Measurements from ENCODE around the gene DYNLT2B. TPM values are rescaled to one million over a fixed set of nuclear protein-coding genes. Genes with fewer than 3 reads are reported as not detected.

DYNLT2B gene
- total RNA-seq, 1 experiment from 2014 or later = 12.1 TPM

DNA sequence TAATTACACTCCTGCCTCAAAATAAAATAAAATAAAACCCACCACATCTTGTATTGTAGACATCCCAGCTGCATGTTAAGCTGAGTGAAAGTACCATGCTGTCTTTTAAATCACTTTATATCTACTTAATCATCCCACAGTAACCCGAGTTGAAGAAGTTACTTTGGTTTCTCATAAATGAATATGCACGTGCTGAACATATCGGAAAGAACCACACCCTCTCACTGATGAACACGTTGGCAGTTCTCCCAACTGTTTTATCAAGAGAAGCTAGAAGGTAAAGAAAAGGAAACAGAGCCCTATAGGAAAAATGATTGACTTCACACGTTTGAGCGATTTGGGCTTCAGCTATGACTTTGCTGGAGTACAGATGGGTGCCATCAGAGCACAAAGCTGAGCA is 36.1 kb upstream of the DYNLT2B start:
- Histone ChIP-seq H3K4me3 (ENCODE audit: low read depth, low read length) (no peak overlapping the region), H3K4me1 (no peaks in the 10 kb centered on the region), H3K9me3 (no peaks in the 10 kb centered on the region), H3K36me3 (ENCODE audit: control insufficient read depth, insufficient read depth, low read length) (peaks cover 1% of the 10 kb centered on the region; the same call in 1 of the 2 replicates), H3K27me3 (replicated peaks; ENCODE audit: control insufficient read depth, insufficient read depth, low read length) (no peaks in the 10 kb centered on the region)
- H3K27ac Mint-ChIP-seq (ENCODE audit: unreplicated experiment) = peak overlapping the region; percentile 14
- H3K9me3 Mint-ChIP-seq (ENCODE audit: unreplicated experiment) = no peaks in the 10 kb centered on the region
- no peaks in the 10 kb centered on the region for H3K4me1 Mint-ChIP-seq (ENCODE audit: low read depth, unreplicated experiment)
- no peaks in the 10 kb centered on the region for H3K27me3 Mint-ChIP-seq (ENCODE audit: insufficient read depth, unreplicated experiment)
- DNase-seq = no peak
- ChIA-PET CTCF (interaction anchor here (0.6 kb wide), 1 partner anchor 18 kb away, joined by 3 read pairs; no protein-coding TSS in a partner anchor), POLR2A (no interaction called here)
- intact Hi-C loops (cut with micrococcal nuclease; ENCODE audit: unreplicated experiment) = no loop called here
- BruUV-seq (replicated peaks) = no TSS peak
- TF ChIP-seq, protein P1, sequence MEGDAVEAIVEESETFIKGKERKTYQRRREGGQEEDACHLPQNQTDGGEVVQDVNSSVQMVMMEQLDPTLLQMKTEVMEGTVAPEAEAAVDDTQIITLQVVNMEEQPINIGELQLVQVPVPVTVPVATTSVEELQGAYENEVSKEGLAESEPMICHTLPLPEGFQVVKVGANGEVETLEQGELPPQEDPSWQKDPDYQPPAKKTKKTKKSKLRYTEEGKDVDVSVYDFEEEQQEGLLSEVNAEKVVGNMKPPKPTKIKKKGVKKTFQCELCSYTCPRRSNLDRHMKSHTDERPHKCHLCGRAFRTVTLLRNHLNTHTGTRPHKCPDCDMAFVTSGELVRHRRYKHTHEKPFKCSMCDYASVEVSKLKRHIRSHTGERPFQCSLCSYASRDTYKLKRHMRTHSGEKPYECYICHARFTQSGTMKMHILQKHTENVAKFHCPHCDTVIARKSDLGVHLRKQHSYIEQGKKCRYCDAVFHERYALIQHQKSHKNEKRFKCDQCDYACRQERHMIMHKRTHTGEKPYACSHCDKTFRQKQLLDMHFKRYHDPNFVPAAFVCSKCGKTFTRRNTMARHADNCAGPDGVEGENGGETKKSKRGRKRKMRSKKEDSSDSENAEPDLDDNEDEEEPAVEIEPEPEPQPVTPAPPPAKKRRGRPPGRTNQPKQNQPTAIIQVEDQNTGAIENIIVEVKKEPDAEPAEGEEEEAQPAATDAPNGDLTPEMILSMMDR (IDR thresholded peaks at IDR 0.05; ENCODE audit: insufficient read depth in 1 of 2, low read depth in 1 of 2, low read length in 1 of 2, severe bottlenecking in 1 of 2, unreplicated experiment in 1 of 2) = no peak
- H3K36me3 Mint-ChIP-seq (ENCODE audit: insufficient read depth, unreplicated experiment) = peaks cover 65% of the 10 kb centered on the region
- H3K4me3 Mint-ChIP-seq (ENCODE audit: unreplicated experiment) = no peak overlapping the region

- peaks cover 56% of the 10 kb centered on the region for H3K36me3 Mint-ChIP-seq (ENCODE audit: insufficient read depth, unreplicated experiment)
- H3K4me3 Mint-ChIP-seq (ENCODE audit: unreplicated experiment) = no peak overlapping the region
- intact Hi-C loops (cut with micrococcal nuclease; ENCODE audit: unreplicated experiment) = no loop called here
- TF ChIP-seq, protein P1 (IDR thresholded peaks at IDR 0.05; ENCODE audit: insufficient read depth in 1 of 2, low read depth in 1 of 2, low read length in 1 of 2, severe bottlenecking in 1 of 2, unreplicated experiment in 1 of 2) = no peak
- ChIA-PET POLR2A (no interaction called here), CTCF (no interaction called here)
- Histone ChIP-seq H3K9me3 (no peaks in the 10 kb centered on the region), H3K36me3 (ENCODE audit: control insufficient read depth, insufficient read depth, low read length) (peaks cover 1% of the 10 kb centered on the region; the same call in 1 of the 2 replicates), H3K4me1 (peaks cover 6% of the 10 kb centered on the region), H3K4me3 (ENCODE audit: low read depth, low read length) (no peak overlapping the region), H3K27me3 (replicated peaks; ENCODE audit: control insufficient read depth, insufficient read depth, low read length) (no peaks in the 10 kb centered on the region)
- H3K4me1 Mint-ChIP-seq (ENCODE audit: low read depth, unreplicated experiment) = peaks cover 8% of the 10 kb centered on the region
- no TSS peak for BruUV-seq (replicated peaks)
- no peaks in the 10 kb centered on the region for H3K9me3 Mint-ChIP-seq (ENCODE audit: unreplicated experiment)
- H3K27me3 Mint-ChIP-seq (ENCODE audit: insufficient read depth, unreplicated experiment) = no peaks in the 10 kb centered on the region
- DNase-seq = no peak
- H3K27ac Mint-ChIP-seq (ENCODE audit: unreplicated experiment) = no peak overlapping the region
Measured at GRCh38 chr3:196351541-196351940, 33.5 kb upstream of the DYNLT2B start.

- peaks cover 6% of the 10 kb centered on the region for H3K4me1 ChIP-seq
- ChIA-PET CTCF (no interaction called here), POLR2A (no interaction called here)
- no peak for DNase-seq
- peaks cover 53% of the 10 kb centered on the region for H3K36me3 Mint-ChIP-seq (ENCODE audit: insufficient read depth, unreplicated experiment)
- H3K9me3 Mint-ChIP-seq (ENCODE audit: unreplicated experiment) = peaks cover 11% of the 10 kb centered on the region
- no peak overlapping the region for H3K4me3 ChIP-seq (ENCODE audit: low read depth, low read length)
- no peaks in the 10 kb centered on the region for H3K36me3 ChIP-seq (ENCODE audit: control insufficient read depth, insufficient read depth, low read length)
- H3K27me3 Mint-ChIP-seq (ENCODE audit: insufficient read depth, unreplicated experiment) = no peaks in the 10 kb centered on the region
- no peaks in the 10 kb centered on the region for H3K9me3 ChIP-seq
- H3K4me1 Mint-ChIP-seq (ENCODE audit: low read depth, unreplicated experiment) = peaks cover 17% of the 10 kb centered on the region
- no peak overlapping the region for H3K4me3 Mint-ChIP-seq (ENCODE audit: unreplicated experiment)
- H3K27me3 ChIP-seq (replicated peaks; ENCODE audit: control insufficient read depth, insufficient read depth, low read length) = no peaks in the 10 kb centered on the region
- intact Hi-C loops (cut with micrococcal nuclease; ENCODE audit: unreplicated experiment) = no loop called here
- BruUV-seq (replicated peaks) = no TSS peak
- H3K27ac Mint-ChIP-seq (ENCODE audit: unreplicated experiment) = no peak overlapping the region
- TF ChIP-seq, protein P1 (IDR thresholded peaks at IDR 0.05; ENCODE audit: insufficient read depth in 1 of 2, low read depth in 1 of 2, low read length in 1 of 2, severe bottlenecking in 1 of 2, unreplicated experiment in 1 of 2) = no peak
Measured at GRCh38 chr3:196350067-196350466, 32.0 kb upstream of the DYNLT2B start.

All from Caco-2 (cell line).